WTC11 (cell line): ENCODE measurements around the gene CUL1. TPM values are rescaled to one million over a fixed set of nuclear protein-coding genes. Genes with fewer than 3 reads are reported as not detected.

ENCODE experiments used
- ATAC-seq: fragments of 200-7000 bp; cut with Tn5 transposase; 2 replicates; pipeline ENCODE4 v1.10.0; 2021; ENCODE audit warnings: mild to moderate bottlenecking, moderate library complexity
- CTCF ChIA-PET: fragments of 300-600 bp; sonication (Branson Sonifier 250); formaldehyde crosslinking; loops from one replicate; lab custom pipeline; 2021; ENCODE audit warnings: antibody characterized with exemption; lab: Charles Lee
- POLR2A ChIA-PET: fragments of 350-600 bp; sonication (Branson Sonifier 250); formaldehyde crosslinking; loops from one replicate; lab custom pipeline; 2021; ENCODE audit warnings: antibody characterized with exemption; lab: Charles Lee
- DNase-seq: peaks from one replicate; pipeline ENCODE4 v3.0.0; 2021; ENCODE audit warnings: low spot score
- H3K27ac Mint-ChIP-seq: 2 replicates; pipeline ENCODE4 v1.8.0; 2021; ENCODE audit warnings: mixed read lengths
- H3K27me3 Mint-ChIP-seq: 2 replicates; pipeline ENCODE4 v1.8.0; 2021; ENCODE audit warnings: low read depth, mild to moderate bottlenecking, moderate library complexity, mixed read lengths
- H3K36me3 Mint-ChIP-seq: 2 replicates; pipeline ENCODE4 v1.8.0; 2021; ENCODE audit warnings: mixed read lengths
- H3K4me1 Mint-ChIP-seq: 2 replicates; pipeline ENCODE4 v1.8.0; 2022; ENCODE audit warnings: mixed read lengths
- H3K4me3 Mint-ChIP-seq: 2 replicates; pipeline ENCODE4 v1.8.0; 2021; ENCODE audit warnings: mild to moderate bottlenecking, moderate library complexity, mixed read lengths
- H3K9me3 Mint-ChIP-seq: 2 replicates; pipeline ENCODE4 v1.8.0; 2021; ENCODE audit warnings: mixed read lengths
- EMX1 ChIP-seq: fragments of 250-450 bp; sonication (Bioruptor Pico); IDR thresholded peaks from 2 replicates; pipeline ENCODE4 v1.8.0; 2021; ENCODE audit warnings: mild to moderate bottlenecking
- FOXJ3 ChIP-seq: sonication (generic); formaldehyde crosslinking; IDR thresholded peaks from 2 replicates; pipeline ENCODE4 v1.9.0; 2021; ENCODE audit warnings: missing genetic modification reagents, mild to moderate bottlenecking, borderline replicate concordance
- FOXK1 ChIP-seq: sonication (generic); formaldehyde crosslinking; IDR thresholded peaks from 2 replicates; pipeline ENCODE4 v1.8.0; 2022; ENCODE audit warnings: mild to moderate bottlenecking, moderate library complexity, missing genetic modification reagents
- FOXP1 ChIP-seq: sonication (generic); formaldehyde crosslinking; IDR thresholded peaks from 2 replicates; pipeline ENCODE4 v1.8.0; 2022; ENCODE audit warnings: missing genetic modification reagents, mild to moderate bottlenecking, moderate library complexity, borderline replicate concordance
- GABPB1 ChIP-seq: sonication (generic); formaldehyde crosslinking; IDR thresholded peaks from 2 replicates; pipeline ENCODE4 v1.8.1; 2023; ENCODE audit warnings: mild to moderate bottlenecking, missing genetic modification reagents
- GRHL2 ChIP-seq: fragments of 250-450 bp; sonication (Bioruptor Pico); IDR thresholded peaks from 2 replicates; pipeline ENCODE4 v1.8.0; 2022; ENCODE audit warnings: mild to moderate bottlenecking, moderate library complexity; ENCODE audit not compliant: insufficient replicate concordance, severe bottlenecking
- GTF2I ChIP-seq: fragments of 250-450 bp; sonication (Bioruptor Pico); conservative IDR thresholded peaks from 2 replicates; pipeline ENCODE4 v1.4.0; 2021; ENCODE audit warnings: mild to moderate bottlenecking
- HMGA2 ChIP-seq: fragments of 250-450 bp; sonication (Bioruptor Pico); IDR thresholded peaks from 2 replicates; pipeline ENCODE4 v1.4.0; 2021; ENCODE audit warnings: mild to moderate bottlenecking, moderate library complexity
- JUN ChIP-seq: sonication (generic); formaldehyde crosslinking; IDR thresholded peaks from 2 replicates; pipeline ENCODE4 v1.8.0; 2023; ENCODE audit warnings: mild to moderate bottlenecking, missing genetic modification reagents
- MXD4 ChIP-seq: fragments of 250-450 bp; sonication (Bioruptor Pico); IDR thresholded peaks from 2 replicates; pipeline ENCODE4 v1.8.0; 2021; ENCODE audit warnings: mild to moderate bottlenecking, moderate library complexity, borderline replicate concordance
- MYBL2 ChIP-seq: sonication (generic); formaldehyde crosslinking; IDR thresholded peaks from 2 replicates; pipeline ENCODE4 v1.8.1; 2023; ENCODE audit warnings: mild to moderate bottlenecking, moderate library complexity, missing genetic modification reagents
- SMAD3 ChIP-seq: sonication (generic); formaldehyde crosslinking; IDR thresholded peaks from 2 replicates; pipeline ENCODE4 v1.8.0; 2022; ENCODE audit warnings: missing genetic modification reagents, mild to moderate bottlenecking, borderline replicate concordance
- SOX15 ChIP-seq: fragments of 250-450 bp; sonication (Bioruptor Pico); IDR thresholded peaks from 2 replicates; pipeline ENCODE4 v1.9.0; 2021; ENCODE audit warnings: mild to moderate bottlenecking
- SP1 ChIP-seq: sonication (generic); formaldehyde crosslinking; conservative IDR thresholded peaks from 2 replicates; pipeline ENCODE4 v1.8.1; 2022; ENCODE audit warnings: missing genetic modification reagents
- ZNF317 ChIP-seq: sonication (generic); formaldehyde crosslinking; IDR thresholded peaks from 2 replicates; pipeline ENCODE4 v1.8.1; 2023; ENCODE audit warnings: low read depth, mild to moderate bottlenecking, moderate library complexity, missing genetic modification reagents, borderline replicate concordance
- ZNF423 ChIP-seq: fragments of 250-450 bp; sonication (Bioruptor Pico); IDR thresholded peaks from 2 replicates; pipeline ENCODE4 v2.1.2; 2022; ENCODE audit warnings: mild to moderate bottlenecking, moderate library complexity
- ZNF671 ChIP-seq: fragments of 250-450 bp; sonication (Bioruptor Pico); IDR thresholded peaks from 2 replicates; pipeline ENCODE4 v1.8.0; 2021; ENCODE audit warnings: mild to moderate bottlenecking
- total RNA-seq: library from RNA; stranded (reverse); gene quantifications from 3 replicates; pipeline ENCODE4 v1.2.3, GENCODE V29; 2021
- TF ChIP-seq, protein P1 (sequence below): sonication (generic); formaldehyde crosslinking; IDR thresholded peaks from 2 replicates; pipeline ENCODE4 v1.8.0; 2023; ENCODE audit warnings: missing genetic modification reagents, mild to moderate bottlenecking, borderline replicate concordance
- TF ChIP-seq, protein P2 (sequence below): sonication (generic); formaldehyde crosslinking; conservative IDR thresholded peaks from 2 replicates; pipeline ENCODE4 v1.8.1; 2022; ENCODE audit warnings: mild to moderate bottlenecking, missing genetic modification reagents
- TF ChIP-seq, protein P3 (sequence below): sonication (generic); formaldehyde crosslinking; IDR thresholded peaks from 2 replicates; pipeline ENCODE4 v1.8.0; 2022; ENCODE audit warnings: mild to moderate bottlenecking, missing genetic modification reagents
- TF ChIP-seq, protein P4 (sequence below): sonication (generic); formaldehyde crosslinking; IDR thresholded peaks from 2 replicates; pipeline ENCODE4 v1.8.0; 2022; ENCODE audit warnings: mild to moderate bottlenecking, missing genetic modification reagents
- TF ChIP-seq, protein P5 (sequence below): sonication (generic); formaldehyde crosslinking; conservative IDR thresholded peaks from 2 replicates; pipeline ENCODE4 v1.8.1; 2023; ENCODE audit warnings: mild to moderate bottlenecking, low read depth, missing genetic modification reagents, moderate library complexity
- TF ChIP-seq, protein P6 (sequence below): sonication (generic); formaldehyde crosslinking; IDR thresholded peaks from 2 replicates; pipeline ENCODE4 v1.8.0; 2022; ENCODE audit warnings: mild to moderate bottlenecking, missing genetic modification reagents

Gene CUL1
- total RNA-seq, 1 experiment from 2014 or later, result 50.5 TPM

DNA sequence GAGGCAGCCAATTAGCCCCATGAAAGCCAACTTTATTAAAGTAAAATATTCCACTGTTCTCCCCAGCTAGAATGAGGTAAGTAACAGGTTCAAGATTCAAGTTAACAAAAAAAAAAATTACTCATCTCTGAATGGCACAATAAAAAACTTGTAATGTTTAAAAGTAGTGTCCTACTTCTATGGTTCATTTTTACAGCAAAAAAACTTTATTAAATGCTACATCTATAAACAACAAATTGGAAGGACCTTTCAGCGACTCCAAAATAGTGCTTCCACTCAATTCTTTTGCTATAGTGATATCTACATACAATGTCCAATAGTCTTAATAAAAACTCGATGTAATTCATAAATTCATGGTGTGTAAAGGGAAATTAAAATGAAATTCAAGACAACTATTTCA is 126.2 kb downstream of the CUL1 start (continued):
- TF ChIP-seq, protein P1, sequence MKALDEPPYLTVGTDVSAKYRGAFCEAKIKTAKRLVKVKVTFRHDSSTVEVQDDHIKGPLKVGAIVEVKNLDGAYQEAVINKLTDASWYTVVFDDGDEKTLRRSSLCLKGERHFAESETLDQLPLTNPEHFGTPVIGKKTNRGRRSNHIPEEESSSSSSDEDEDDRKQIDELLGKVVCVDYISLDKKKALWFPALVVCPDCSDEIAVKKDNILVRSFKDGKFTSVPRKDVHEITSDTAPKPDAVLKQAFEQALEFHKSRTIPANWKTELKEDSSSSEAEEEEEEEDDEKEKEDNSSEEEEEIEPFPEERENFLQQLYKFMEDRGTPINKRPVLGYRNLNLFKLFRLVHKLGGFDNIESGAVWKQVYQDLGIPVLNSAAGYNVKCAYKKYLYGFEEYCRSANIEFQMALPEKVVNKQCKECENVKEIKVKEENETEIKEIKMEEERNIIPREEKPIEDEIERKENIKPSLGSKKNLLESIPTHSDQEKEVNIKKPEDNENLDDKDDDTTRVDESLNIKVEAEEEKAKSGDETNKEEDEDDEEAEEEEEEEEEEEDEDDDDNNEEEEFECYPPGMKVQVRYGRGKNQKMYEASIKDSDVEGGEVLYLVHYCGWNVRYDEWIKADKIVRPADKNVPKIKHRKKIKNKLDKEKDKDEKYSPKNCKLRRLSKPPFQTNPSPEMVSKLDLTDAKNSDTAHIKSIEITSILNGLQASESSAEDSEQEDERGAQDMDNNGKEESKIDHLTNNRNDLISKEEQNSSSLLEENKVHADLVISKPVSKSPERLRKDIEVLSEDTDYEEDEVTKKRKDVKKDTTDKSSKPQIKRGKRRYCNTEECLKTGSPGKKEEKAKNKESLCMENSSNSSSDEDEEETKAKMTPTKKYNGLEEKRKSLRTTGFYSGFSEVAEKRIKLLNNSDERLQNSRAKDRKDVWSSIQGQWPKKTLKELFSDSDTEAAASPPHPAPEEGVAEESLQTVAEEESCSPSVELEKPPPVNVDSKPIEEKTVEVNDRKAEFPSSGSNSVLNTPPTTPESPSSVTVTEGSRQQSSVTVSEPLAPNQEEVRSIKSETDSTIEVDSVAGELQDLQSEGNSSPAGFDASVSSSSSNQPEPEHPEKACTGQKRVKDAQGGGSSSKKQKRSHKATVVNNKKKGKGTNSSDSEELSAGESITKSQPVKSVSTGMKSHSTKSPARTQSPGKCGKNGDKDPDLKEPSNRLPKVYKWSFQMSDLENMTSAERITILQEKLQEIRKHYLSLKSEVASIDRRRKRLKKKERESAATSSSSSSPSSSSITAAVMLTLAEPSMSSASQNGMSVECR (CRISPR knock-in tag), result no peak
- TF ChIP-seq, protein P2, sequence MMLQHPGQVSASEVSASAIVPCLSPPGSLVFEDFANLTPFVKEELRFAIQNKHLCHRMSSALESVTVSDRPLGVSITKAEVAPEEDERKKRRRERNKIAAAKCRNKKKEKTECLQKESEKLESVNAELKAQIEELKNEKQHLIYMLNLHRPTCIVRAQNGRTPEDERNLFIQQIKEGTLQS (CRISPR knock-in tag), result no peak
- TF ChIP-seq SOX15 (CRISPR knock-in tag) (no peak), GABPB1 (CRISPR knock-in tag) (no peak), ZNF423 (CRISPR knock-in tag) (no peak), ZNF317 (no peak)

DNA sequence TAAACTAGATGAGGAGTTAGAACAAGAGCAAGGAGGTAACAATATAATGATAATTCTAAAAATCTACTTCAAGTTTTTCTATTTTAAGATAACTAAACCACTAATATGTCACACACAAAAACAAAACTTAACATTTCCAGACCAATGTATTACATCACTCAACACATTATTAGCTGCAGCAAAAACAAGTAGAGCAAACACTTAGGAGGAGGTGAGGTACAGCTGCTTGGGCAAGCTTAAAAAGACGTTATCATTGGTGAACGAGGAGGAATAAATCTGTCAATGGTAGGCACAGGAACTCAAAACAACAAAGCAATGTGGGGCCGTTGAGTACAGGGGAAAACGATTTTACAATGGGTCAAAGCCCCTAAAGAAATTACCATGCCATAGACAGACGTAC is 126.6 kb downstream of the CUL1 start:
- Mint-ChIP-seq H3K27me3 (no peaks in the 10 kb centered on the region), H3K4me3 (no peak overlapping the region), H3K36me3 (peaks cover 15% of the 10 kb centered on the region), H3K9me3 (no peaks in the 10 kb centered on the region), H3K27ac (no peak overlapping the region), H3K4me1 (0 out of 2 replicates have a peak, but pooled peaks cover under 1% of the 10 kb centered on the region)
- ATAC-seq (no peak), DNase-seq (no peak)
- ChIA-PET CTCF (no interaction called here), POLR2A (no interaction called here)
- TF ChIP-seq, protein P3, sequence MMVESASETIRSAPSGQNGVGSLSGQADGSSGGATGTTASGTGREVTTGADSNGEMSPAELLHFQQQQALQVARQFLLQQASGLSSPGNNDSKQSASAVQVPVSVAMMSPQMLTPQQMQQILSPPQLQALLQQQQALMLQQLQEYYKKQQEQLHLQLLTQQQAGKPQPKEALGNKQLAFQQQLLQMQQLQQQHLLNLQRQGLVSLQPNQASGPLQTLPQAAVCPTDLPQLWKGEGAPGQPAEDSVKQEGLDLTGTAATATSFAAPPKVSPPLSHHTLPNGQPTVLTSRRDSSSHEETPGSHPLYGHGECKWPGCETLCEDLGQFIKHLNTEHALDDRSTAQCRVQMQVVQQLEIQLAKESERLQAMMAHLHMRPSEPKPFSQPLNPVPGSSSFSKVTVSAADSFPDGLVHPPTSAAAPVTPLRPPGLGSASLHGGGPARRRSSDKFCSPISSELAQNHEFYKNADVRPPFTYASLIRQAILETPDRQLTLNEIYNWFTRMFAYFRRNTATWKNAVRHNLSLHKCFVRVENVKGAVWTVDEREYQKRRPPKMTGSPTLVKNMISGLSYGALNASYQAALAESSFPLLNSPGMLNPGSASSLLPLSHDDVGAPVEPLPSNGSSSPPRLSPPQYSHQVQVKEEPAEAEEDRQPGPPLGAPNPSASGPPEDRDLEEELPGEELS (CRISPR knock-in tag), result no peak
- TF ChIP-seq, protein P4, sequence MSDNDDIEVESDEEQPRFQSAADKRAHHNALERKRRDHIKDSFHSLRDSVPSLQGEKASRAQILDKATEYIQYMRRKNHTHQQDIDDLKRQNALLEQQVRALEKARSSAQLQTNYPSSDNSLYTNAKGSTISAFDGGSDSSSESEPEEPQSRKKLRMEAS, result no peak
- TF ChIP-seq, protein P5, sequence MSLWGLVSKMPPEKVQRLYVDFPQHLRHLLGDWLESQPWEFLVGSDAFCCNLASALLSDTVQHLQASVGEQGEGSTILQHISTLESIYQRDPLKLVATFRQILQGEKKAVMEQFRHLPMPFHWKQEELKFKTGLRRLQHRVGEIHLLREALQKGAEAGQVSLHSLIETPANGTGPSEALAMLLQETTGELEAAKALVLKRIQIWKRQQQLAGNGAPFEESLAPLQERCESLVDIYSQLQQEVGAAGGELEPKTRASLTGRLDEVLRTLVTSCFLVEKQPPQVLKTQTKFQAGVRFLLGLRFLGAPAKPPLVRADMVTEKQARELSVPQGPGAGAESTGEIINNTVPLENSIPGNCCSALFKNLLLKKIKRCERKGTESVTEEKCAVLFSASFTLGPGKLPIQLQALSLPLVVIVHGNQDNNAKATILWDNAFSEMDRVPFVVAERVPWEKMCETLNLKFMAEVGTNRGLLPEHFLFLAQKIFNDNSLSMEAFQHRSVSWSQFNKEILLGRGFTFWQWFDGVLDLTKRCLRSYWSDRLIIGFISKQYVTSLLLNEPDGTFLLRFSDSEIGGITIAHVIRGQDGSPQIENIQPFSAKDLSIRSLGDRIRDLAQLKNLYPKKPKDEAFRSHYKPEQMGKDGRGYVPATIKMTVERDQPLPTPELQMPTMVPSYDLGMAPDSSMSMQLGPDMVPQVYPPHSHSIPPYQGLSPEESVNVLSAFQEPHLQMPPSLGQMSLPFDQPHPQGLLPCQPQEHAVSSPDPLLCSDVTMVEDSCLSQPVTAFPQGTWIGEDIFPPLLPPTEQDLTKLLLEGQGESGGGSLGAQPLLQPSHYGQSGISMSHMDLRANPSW, result no peak

DNA sequence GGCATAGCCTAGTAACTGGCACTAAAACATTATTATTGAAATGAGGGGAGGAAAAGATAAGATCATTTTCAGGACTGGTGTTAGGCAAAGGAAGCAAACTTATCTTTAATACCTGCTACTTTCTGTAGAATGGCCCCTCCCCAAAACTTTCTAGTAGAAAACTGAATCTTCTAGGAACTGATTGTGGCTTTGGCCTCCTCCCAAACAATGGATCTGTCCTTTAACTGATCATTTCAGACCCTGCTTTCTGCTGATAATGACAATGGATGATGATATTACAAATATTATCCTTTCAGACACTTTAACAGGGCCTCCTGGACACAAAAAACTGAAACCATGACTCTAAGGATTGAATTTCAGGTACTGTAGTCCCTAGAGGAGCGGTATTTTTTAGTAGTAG is 130.3 kb downstream of the CUL1 start:
- DNase-seq (no peak), ATAC-seq (no peak)
- H3K4me3 Mint-ChIP-seq, result no peak overlapping the region
- H3K36me3 Mint-ChIP-seq, result peaks cover 20% of the 10 kb centered on the region
- H3K4me1 Mint-ChIP-seq, result no peaks in the 10 kb centered on the region
- POLR2A ChIA-PET, result no interaction called here
- CTCF ChIA-PET, result no interaction called here
- H3K27ac Mint-ChIP-seq, result no peak overlapping the region
- H3K27me3 Mint-ChIP-seq, result no peaks in the 10 kb centered on the region
- H3K9me3 Mint-ChIP-seq, result no peaks in the 10 kb centered on the region
- TF ChIP-seq GRHL2 (CRISPR knock-in tag), result no peak
- no peak for TF ChIP-seq SMAD3 (CRISPR knock-in tag)
- TF ChIP-seq FOXJ3, result no peak
- TF ChIP-seq SP1, result no peak
- TF ChIP-seq FOXP1 (CRISPR knock-in tag), result no peak
- TF ChIP-seq MYBL2 (CRISPR knock-in tag), result no peak
- TF ChIP-seq HMGA2 (CRISPR knock-in tag), result no peak
- TF ChIP-seq FOXK1, result no peak
- no peak for TF ChIP-seq ZNF671 (CRISPR knock-in tag)
- no peak for TF ChIP-seq GTF2I (CRISPR knock-in tag)
- TF ChIP-seq EMX1, result no peak
- no peak for TF ChIP-seq JUN
- TF ChIP-seq, protein P3 (CRISPR knock-in tag), result no peak
- TF ChIP-seq, protein P6, sequence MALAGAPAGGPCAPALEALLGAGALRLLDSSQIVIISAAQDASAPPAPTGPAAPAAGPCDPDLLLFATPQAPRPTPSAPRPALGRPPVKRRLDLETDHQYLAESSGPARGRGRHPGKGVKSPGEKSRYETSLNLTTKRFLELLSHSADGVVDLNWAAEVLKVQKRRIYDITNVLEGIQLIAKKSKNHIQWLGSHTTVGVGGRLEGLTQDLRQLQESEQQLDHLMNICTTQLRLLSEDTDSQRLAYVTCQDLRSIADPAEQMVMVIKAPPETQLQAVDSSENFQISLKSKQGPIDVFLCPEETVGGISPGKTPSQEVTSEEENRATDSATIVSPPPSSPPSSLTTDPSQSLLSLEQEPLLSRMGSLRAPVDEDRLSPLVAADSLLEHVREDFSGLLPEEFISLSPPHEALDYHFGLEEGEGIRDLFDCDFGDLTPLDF (CRISPR knock-in tag), result no peak
- TF ChIP-seq MXD4 (CRISPR knock-in tag), result no peak
